Measurements from ENCODE around the gene ARHGAP5.
"Not testable (repeated sequence)": the region's sequence is repeated elsewhere in the genome, so short reads cannot be mapped to it uniquely, and the experiment has no call there.

The ARHGAP5 gene

GRCh38 chr14:32126899-32127730 is 50.0 kb downstream of the ARHGAP5 start:
- not testable (repeated sequence) for DNase-seq

- DNase-seq = not testable (repeated sequence)
Observed at GRCh38 chr14:32127731-32128654, 50.9 kb downstream of the ARHGAP5 start.

GRCh38 chr14:32128703-32129102 is 51.6 kb downstream of the ARHGAP5 start:
- DNase-seq = no peak

- DNase-seq = no peak
Observed at GRCh38 chr14:32129124-32129523, 52.0 kb downstream of the ARHGAP5 start.

GRCh38 chr14:32131689-32132088 is 54.6 kb downstream of the ARHGAP5 start:
- not testable (repeated sequence) for DNase-seq

- DNase-seq = no peak
Observed at GRCh38 chr14:32134448-32135097, 57.5 kb downstream of the ARHGAP5 start.

- no peak for DNase-seq
Observed at GRCh38 chr14:32136027-32136825, 59.1 kb downstream of the ARHGAP5 start.

GRCh38 chr14:32137313-32137712 is 60.2 kb downstream of the ARHGAP5 start:
- DNase-seq = no peak

GRCh38 chr14:32137892-32138291 is 60.8 kb downstream of the ARHGAP5 start:
- no peak for DNase-seq

GRCh38 chr14:32142341-32142740 is 65.2 kb downstream of the ARHGAP5 start:
- no peak for DNase-seq

GRCh38 chr14:32142754-32143437 is 65.8 kb downstream of the ARHGAP5 start:
- no peak for DNase-seq

GRCh38 chr14:32150392-32150791 is 73.3 kb downstream of the ARHGAP5 start:
- DNase-seq = no peak

- no peak for DNase-seq
Observed at GRCh38 chr14:32166029-32166428, 88.9 kb downstream of the ARHGAP5 start.

- DNase-seq = no peak
Observed at GRCh38 chr14:32166924-32167323, 89.8 kb downstream of the ARHGAP5 start.

- DNase-seq = no peak
Observed at GRCh38 chr14:32167907-32168306, 90.8 kb downstream of the ARHGAP5 start.

GRCh38 chr14:32169191-32169590 is 92.1 kb downstream of the ARHGAP5 start:
- no peak for DNase-seq

- no peak for DNase-seq
Observed at GRCh38 chr14:32171469-32171868, 94.4 kb downstream of the ARHGAP5 start.

- no peak for DNase-seq
Observed at GRCh38 chr14:32183151-32184058, 106.3 kb downstream of the ARHGAP5 start.

- DNase-seq = no peak
Observed at GRCh38 chr14:32185097-32185496, 108.0 kb downstream of the ARHGAP5 start.

- DNase-seq = no peak
Observed at GRCh38 chr14:32186248-32186647, 109.1 kb downstream of the ARHGAP5 start.

GRCh38 chr14:32189811-32190210 is 112.7 kb downstream of the ARHGAP5 start:
- no peak for DNase-seq
